K562 treated with DMSO at 1 percent for 12 hours (cell line): ENCODE data around the gene STAG1. TPM values are rescaled to one million over a fixed set of nuclear protein-coding genes. Genes with fewer than 3 reads are reported as not detected.

Experiments
- total RNA-seq: library from RNA; unstranded; fragments of 300-600 nt; gene quantifications from 2 replicates; pipeline ENCODE4 v1.2.3, GENCODE V29; 2022; ENCODE audit not compliant: insufficient read depth

Gene STAG1
- 2.4 and 8.4 TPM in 2 replicates for total RNA-seq

DNA sequence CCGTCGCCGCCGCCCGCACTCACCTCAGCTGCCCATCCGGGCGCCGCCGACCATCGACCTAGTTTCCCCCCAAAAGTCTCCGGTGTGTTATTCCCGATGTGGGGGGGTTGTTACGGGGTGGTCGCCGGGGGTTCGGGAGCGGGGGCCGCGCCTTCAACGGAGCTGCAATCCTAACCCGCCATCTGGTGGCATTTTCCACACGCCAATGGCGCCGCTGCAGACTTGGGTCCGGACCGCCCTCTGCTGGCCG lies at the start of gene STAG1:
TSS of gene STAG1 (minus strand) at position 207 of the 250 bp plus-strand sequence. CDS start 121,480 bp downstream, outside the sequence.

Other genes with a start within 250 kb of the STAG1 start
- 1.6 and 5.6 TPM in 2 replicates for gene SLC35G2, start 66.7 kb upstream of the STAG1 start, total RNA-seq
- gene NCK1, start 109.8 kb upstream of the STAG1 start, total RNA-seq = 6.6 and 16.5 TPM in 2 replicates
- gene IL20RB, start 205.6 kb upstream of the STAG1 start, total RNA-seq = 37.0 and 54.7 TPM in 2 replicates